GM10266 (cell line): ENCODE results near the gene TBC1D32.
"Not testable (repeated sequence)": the region's sequence is repeated elsewhere in the genome, so short reads cannot be mapped to it uniquely, and the experiment has no call there.

Experiments used
- DNase-seq: peaks from one replicate; pipeline ENCODE4 v3.0.0; 2012; ENCODE audit errors: extremely low spot score
- CTCF ChIP-seq: IDR thresholded peaks from 2 replicates; pipeline ENCODE4 v1.5.1; 2012; ENCODE audit warnings: mild to moderate bottlenecking, low read depth; ENCODE audit not compliant: control insufficient read depth, insufficient read depth; ENCODE audit errors: missing control alignments

The TBC1D32 gene

GRCh38 chr6:121076119-121076518 lies 258.2 kb downstream of the TBC1D32 start:
- no peak for DNase-seq
- no peak for TF ChIP-seq CTCF

GRCh38 chr6:121068749-121069148 lies 265.5 kb downstream of the TBC1D32 start:
- not testable (repeated sequence) for DNase-seq

- DNase-seq = no peak
- no peak for TF ChIP-seq CTCF
Observed at GRCh38 chr6:121067381-121067780, 266.9 kb downstream of the TBC1D32 start.

- TF ChIP-seq CTCF = no peak
- DNase-seq = no peak
Observed at GRCh38 chr6:121064345-121064744, 269.9 kb downstream of the TBC1D32 start.

GRCh38 chr6:121055572-121056163 lies 278.6 kb downstream of the TBC1D32 start:
- peak; percentile 23 for DNase-seq
- peak; percentile 72 for TF ChIP-seq CTCF

- not testable (repeated sequence) for DNase-seq
Observed at GRCh38 chr6:121048593-121048992, 285.7 kb downstream of the TBC1D32 start.

- DNase-seq = not testable (repeated sequence)
Observed at GRCh38 chr6:121044905-121045304, 289.4 kb downstream of the TBC1D32 start.

- not testable (repeated sequence) for DNase-seq
Observed at GRCh38 chr6:121043706-121044105, 290.6 kb downstream of the TBC1D32 start.

GRCh38 chr6:121043211-121043610 lies 291.1 kb downstream of the TBC1D32 start:
- not testable (repeated sequence) for DNase-seq

GRCh38 chr6:121042766-121043165 lies 291.5 kb downstream of the TBC1D32 start:
- no peak for DNase-seq
- no peak for TF ChIP-seq CTCF
